CD4-positive, alpha-beta T cell treated with Interleukin-15 for 4 hours (primary cell): Measurements from ENCODE around the gene OR10H5.
"Not testable (repeated sequence)": the region's sequence is repeated elsewhere in the genome, so short reads cannot be mapped to it uniquely, and the experiment has no call there.

Source experiments
- DNase-seq: peaks from one replicate; pipeline ENCODE4 v3.0.0-alpha.2; 2020; ENCODE audit warnings: low spot score

OR10H5 gene

DNA sequence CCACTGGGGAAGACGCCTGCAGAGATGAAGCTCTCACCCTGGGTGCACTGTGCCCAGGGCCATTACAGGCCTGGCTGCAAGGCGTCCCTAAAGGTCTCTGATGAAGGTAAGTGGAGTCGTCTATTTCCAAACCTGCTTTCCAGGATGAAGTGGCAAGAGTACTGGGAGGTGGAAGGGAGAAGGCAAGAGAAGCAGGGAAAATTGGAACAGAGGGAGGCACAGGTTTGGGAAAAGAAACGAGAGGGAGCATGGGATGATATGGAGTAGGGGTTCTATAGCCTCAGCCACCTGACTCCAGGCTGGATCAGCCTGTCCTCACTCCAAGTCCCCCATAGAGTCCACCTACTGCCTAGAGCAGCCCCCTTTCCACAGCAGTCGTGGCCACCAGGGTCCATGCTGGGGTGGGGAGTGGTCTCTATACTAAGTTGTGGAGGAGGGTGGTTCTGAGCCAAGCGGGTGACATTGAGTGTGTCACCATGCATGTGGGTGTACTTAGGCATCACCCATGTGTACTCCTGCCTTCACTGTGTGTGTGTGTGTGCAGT is at the start of gene OR10H5:
TSS of gene OR10H5 (plus strand) at position 51 of the 545 bp plus-strand sequence. CDS start 6,388 bp downstream, outside the sequence.
- no peak for DNase-seq

- DNase-seq = no peak
Measured at GRCh38 chr19:15737722-15738121, 49.7 kb upstream of the OR10H5 start, which contains the start of gene OR10H3. Gene OR10H3, plus strand, starts transcription at chr19:15737985. Its CDS starts 3,408 bp downstream, at chr19:15741393.

DNA sequence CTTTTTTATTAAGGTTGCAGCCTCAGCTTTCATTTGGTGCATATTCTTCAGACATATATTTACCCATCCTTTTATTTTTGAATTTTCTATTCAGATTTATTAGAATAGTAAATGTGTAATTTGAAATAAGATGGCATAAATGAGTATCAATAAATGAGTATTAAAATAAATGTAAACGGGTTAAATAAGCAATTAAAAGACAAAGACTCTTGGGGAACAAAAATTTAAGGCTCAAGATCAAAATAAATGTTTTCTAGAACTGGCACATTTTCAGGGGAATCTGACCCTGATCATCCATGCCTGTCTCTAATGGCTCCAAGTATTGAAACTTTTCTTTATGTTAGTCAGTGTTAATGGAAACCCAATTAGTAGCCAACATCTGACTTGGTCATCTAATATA is 46.7 kb upstream of the OR10H5 start:
- DNase-seq = no peak

- no peak for DNase-seq
Measured at GRCh38 chr19:15748239-15748638, 39.2 kb upstream of the OR10H5 start.

GRCh38 chr19:15758379-15758778 is 29.1 kb upstream of the OR10H5 start:
- no peak for DNase-seq

- no peak for DNase-seq
Measured at GRCh38 chr19:15759962-15760565, 27.4 kb upstream of the OR10H5 start.

GRCh38 chr19:15769586-15769985 is 17.9 kb upstream of the OR10H5 start:
- no peak for DNase-seq

DNA sequence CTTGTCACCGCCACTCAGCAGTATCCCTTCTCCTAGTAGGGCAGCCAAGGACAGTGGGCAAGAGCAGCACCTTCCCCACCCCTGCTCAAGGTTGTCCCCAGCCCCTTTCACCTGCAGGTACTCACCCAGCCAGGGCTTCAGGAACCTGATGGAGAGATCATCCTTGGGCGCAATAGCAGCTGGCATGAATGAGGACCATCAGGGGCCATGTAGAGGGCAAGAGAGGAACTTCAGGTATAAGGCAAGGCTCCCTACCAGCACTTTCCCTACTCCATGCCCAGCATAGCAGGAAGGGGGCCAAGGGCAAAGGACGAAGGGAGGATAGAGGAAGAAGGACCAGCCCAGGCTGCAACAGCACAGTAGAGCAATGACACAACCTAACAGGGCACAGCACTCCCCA is 13.3 kb upstream of the OR10H5 start:
- not testable (repeated sequence) for DNase-seq

GRCh38 chr19:15775249-15775648 is 12.2 kb upstream of the OR10H5 start:
- DNase-seq = no peak

DNA sequence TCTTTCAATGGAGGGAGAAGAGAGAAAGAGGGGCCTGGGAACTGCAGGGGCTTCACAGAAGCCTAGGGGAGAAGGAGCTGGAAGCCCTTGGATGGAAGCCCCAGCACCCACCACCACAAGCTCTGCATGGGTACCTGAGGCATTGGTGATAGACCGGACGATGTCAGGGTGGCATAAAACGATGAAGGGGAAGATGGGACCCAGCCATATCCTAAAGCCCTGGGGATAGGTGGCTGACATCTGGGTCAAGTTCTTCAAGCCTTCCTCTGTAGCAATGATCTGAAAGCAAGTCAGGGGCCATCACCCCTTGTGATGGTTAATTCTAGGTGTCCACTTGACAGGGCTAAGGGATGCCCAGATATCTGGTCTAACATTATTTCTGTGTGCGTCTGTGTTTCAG is 11.2 kb upstream of the OR10H5 start:
- no peak for DNase-seq

DNA sequence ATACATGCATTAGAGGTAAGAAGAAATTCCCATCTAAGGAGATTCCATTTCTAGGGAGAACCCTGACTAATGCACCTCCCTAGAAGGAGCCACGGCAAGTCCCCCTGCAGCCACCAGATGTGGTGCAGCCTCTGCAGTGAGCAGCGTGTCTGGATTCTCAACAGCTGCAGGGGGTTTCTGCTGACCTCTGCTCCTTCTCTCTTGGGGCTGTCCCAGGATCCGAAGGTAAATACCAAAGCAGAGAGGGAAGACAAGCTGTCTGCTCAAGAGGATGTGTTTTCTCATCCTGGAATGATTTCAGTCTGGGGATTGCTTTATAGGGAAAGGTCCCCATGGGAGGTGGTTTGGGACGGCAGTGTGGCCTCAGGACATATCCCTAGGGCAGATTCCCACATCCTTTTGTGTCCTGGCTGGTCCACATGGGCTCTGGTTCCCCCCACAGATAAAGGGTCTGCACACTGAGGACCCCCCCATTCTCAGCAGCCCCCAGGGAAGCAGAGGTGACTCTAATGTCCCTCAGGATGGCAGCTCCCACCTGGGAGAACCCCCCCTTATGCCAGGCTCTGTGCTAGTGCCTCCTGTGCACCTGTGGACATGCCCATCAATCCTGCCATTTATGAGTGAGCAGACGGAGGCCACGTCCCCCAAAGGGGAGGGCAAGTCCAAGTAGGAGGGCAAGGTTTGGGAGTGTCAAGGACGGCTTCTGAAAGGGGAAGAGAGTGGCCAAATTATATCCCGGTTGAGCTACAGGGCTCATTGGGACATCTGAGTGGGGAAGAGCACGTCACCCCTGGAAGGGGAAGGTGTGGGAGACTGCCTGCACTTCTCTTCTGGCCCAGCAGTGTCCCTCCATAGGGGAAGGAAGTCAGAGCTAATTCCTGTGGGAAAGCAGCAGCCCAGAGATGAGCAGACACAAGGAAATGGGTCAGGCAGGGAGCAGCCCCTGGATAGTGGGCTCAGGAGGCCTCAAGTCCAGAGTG is 10.2 kb upstream of the OR10H5 start:
- DNase-seq = no peak

GRCh38 chr19:15779756-15780476 is 7.5 kb upstream of the OR10H5 start:
- no peak for DNase-seq

DNA sequence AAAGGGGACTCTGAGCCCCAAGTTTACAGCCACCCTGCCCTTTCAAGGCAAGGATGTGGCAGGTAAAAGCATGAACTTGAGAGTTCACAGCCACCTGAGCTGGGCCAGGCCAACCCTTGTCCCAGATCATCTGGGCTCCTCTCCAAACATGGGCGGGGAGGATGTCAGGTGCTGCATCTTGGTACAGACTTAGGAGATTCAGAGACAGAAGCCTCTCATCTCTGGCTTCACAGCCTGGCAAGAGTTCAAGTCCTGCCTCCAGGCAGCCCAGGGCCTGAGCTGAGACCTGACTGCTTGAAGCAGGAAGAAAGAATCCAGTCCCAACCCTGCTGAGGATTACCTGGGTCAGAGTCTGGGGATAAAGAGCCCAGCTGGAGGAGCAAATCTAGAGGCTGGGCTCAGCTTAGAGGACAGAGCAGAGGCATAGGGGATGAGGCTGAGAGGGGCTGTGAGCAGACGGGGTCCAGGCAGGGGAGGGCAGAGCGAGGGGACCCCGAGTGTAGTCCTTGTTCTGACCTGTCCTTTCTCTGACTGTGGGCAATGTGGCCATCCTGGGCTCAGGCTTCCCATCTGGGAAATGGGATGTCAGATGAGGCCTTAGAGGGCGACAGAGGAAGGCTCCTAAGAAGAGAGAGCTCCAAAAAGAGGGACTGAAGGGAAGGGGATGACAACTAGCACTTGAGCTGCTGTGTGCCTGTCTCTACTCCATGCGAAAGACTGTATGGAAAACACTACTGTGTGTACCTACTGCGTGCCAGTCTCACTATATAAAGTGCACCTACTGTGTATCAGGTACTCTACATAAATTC is 6.6 kb upstream of the OR10H5 start:
- DNase-seq = no peak

GRCh38 chr19:15781661-15782060 is 5.8 kb upstream of the OR10H5 start:
- DNase-seq = no peak

GRCh38 chr19:15782211-15782610 is 5.2 kb upstream of the OR10H5 start:
- no peak for DNase-seq

DNA sequence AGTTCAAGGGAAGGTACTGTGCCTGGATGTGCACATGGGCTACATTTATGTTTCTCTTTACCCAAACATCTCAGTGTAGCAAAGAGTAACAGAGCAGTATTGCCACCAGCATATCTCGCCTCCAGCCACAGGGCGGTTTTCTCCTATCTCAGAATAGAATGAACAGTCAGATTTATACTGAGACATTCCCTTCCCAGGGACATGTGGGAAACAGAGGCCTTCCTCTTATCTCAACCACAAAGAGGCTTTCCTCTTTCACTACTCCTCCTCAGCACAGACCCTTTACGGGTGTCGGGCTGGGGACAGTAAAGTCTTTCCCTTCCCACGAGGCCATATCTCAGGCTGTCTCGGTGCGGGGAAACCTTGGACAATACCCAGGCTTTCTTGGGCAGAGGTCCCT is 4.6 kb upstream of the OR10H5 start:
- DNase-seq = not testable (repeated sequence)

DNA sequence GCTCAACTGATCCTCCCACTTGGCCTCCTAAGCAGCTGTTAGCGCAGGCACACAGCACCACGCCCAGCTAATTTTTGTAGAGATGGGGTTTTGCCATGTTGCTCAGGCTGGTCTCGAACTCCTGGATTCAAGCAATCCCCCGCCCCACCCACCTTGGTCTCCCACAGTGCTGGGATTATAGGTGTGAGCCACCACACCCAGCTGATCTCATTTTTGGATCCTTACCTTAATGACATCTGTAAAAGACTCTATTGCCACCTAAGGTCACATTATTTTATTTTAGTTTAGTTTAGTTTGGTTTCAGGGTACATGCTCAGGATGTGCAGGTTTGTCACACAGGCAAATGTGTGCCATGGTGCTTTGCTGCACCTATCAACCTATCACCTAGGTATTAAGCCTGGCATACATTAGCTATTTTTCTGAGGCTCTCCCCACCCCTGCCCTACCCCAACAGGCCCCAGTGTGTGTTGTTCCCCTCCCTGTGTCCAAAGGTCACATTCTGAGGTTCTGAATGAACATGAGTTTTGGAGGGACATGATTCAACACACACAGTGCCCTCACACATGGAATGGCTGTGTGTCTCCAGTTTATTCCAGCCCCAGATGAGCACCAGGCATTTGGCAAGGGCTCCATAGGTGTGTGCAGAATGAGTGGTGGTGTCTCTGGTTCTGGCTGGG is 1.3 kb downstream of the OR10H5 start:
- DNase-seq = no peak

GRCh38 chr19:15790096-15790495 is 2.6 kb downstream of the OR10H5 start:
- no peak for DNase-seq

GRCh38 chr19:15794279-15794678 is 6.8 kb downstream of the OR10H5 start:
- not testable (repeated sequence) for DNase-seq

DNA sequence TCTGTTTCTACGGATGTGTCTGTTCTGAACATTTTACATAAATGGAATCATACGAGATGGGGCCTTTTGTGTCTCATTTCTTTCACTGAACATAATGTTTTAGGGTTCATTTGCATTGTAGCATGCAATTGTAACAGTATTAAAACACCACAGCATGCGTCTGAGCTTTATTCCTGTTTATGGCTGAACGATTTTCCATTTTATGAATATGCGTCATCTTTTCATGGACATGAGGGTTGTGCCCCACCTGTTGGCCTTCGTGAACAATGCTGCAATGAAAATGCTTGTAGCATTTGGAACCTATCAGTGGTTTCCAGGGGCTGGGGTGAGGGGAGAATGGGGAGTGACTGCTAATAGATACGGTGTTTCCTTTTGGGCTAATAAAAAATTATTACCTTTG is 22.9 kb downstream of the OR10H5 start:
- no peak for DNase-seq

GRCh38 chr19:15811476-15811875 is 24.0 kb downstream of the OR10H5 start:
- DNase-seq = no peak
